Urinary bladder (tissue), 4 donors: ENCODE measurements around the gene HYLS1. TPM values are rescaled to one million over a fixed set of nuclear protein-coding genes. Genes with fewer than 3 reads are reported as not detected.

Source experiments
- DNase-seq: peaks from one replicate; pipeline ENCODE4 v3.0.0-alpha.2; 2015; ENCODE audit errors: extremely low spot score
- H3K27ac ChIP-seq: one replicate; pipeline ENCODE4 v1.5.1; 2013; ENCODE audit warnings: low read depth, mild to moderate bottlenecking, moderate library complexity
- H3K36me3 ChIP-seq: one replicate; pipeline ENCODE4 v1.6.1; 2013; ENCODE audit warnings: mild to moderate bottlenecking, moderate library complexity; ENCODE audit not compliant: insufficient read depth
- H3K4me1 ChIP-seq: one replicate; pipeline ENCODE4 v1.6.1; 2013; ENCODE audit warnings: mild to moderate bottlenecking, moderate library complexity; ENCODE audit not compliant: insufficient read depth
- H3K4me3 ChIP-seq: one replicate; pipeline ENCODE4 v1.5.1; 2013; ENCODE audit warnings: low read depth, low read length
- WGBS: extraction: QIAGEN DNeasy Blood & Tissue Kit; methylation state at CpG from one replicate; pipeline ENCODE4 v1.1.7; 2013; 5-methylcytosine and 5-hydroxymethylcytosine counted together
- polyA plus RNA-seq: library from polyadenylated mRNA; stranded (reverse); fragments of 200-250 nt; gene quantifications from one replicate; pipeline ENCODE4 v1.2.3, GENCODE V29; 2013
- total RNA-seq: library from RNA; depleted of rRNA; stranded (reverse); fragments of >200 nt; gene quantifications from one replicate; pipeline ENCODE4 v1.2.3, GENCODE V29; 2014
- donor health status: healthy with polysubstance abuse.
- donor health status: healthy.

Gene HYLS1
- total and polyA plus RNA-seq, 2 donors: 3.4 to 11.8 TPM

DNA sequence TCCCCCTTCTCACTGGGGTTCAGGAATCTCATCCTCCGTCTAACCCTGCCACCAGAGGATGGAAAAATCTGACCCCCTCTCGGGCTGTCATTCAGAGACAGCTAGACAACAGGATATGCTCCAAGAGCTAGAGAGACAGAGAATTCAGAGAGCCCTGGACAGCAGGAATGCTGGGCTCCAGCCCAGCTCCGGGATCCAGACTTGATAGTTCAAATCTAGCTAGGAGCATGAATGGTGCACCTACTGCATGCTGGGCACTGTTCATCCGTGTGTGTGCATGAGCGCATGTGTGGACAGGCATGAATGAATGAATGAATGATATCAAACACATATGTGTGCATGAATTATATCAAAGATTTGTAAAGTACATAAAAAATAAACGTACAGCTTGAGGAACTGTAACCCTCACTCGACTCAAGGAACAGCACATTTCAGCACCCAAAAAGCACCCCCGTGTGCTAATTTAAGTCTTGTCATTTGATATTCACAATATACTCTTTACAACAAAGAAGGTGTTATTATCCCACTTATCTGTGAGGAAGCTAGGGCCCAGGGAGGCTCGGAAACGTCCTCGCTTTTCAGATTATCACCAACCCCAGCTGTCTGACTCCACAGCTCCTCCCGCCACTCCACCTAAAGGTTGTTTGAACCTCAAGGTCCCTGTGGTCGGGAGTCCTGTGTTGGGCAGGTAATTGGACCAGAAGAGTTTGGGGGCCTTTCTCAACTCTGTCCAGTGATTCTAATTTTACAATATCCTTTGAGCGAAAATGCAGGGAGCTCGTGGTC is 57.7 kb downstream of the HYLS1 start:
- no peak for DNase-seq
- H3K27ac ChIP-seq: no peak overlapping the region
- 75% methylated on average over 15 of the region's 15 CpGs for WGBS

DNA sequence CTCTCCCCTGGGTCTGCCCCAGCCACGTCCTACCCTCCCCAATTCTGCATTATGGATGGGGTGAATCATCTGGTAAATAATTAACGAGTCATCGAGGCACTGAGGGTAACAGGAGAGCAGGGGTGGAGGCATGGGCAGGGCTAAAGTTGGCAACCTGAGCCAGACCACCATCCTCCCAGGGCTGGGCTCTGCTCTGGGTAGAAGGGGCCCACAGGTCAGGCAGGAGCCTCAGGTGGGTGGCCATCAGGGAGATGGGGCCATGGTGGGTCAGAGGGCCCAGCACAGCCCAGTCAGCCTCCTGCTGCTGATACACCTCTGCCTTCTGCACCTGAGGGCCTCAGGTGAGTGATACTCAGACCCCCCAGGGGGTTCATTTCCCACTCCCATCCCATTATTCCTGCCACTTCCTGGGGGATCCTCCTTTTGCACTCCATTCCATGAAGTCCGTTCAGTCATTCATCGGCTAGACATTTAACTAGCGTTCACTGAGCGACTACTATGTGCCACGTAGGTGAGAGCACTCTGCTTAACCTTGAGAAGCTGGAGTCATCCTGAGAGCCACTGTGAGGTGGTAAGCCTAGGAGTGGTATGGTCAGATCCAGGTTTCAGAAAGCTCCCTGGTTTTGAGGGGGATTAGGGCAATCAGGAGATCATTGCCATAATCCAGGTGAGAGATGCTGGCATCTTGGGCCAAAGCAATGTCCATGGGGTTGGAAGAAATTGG is 58.5 kb downstream of the HYLS1 start, which contains the start of gene VSIG10L2:
VSIG10L2 (plus strand) TSS at position 248 of the 724 bp plus-strand sequence; CDS start at position 260, 12 bp downstream.
- H3K4me3 ChIP-seq: no peak within 1 kb of the TSS
- DNase-seq: no peak
- H3K27ac ChIP-seq: no peak within 1 kb of the TSS
- no peaks in the 10 kb centered on the region for H3K36me3 ChIP-seq
- WGBS: 85% methylated on average over 8 of the region's 8 CpGs
- H3K4me1 ChIP-seq: no peaks in the 10 kb centered on the region

More for the DNA sequence above, 57.7 kb downstream of the HYLS1 start:
- no peaks in the 10 kb centered on the region for H3K36me3 ChIP-seq
- no peak overlapping the region for H3K4me3 ChIP-seq
- H3K4me1 ChIP-seq: no peaks in the 10 kb centered on the region

DNA sequence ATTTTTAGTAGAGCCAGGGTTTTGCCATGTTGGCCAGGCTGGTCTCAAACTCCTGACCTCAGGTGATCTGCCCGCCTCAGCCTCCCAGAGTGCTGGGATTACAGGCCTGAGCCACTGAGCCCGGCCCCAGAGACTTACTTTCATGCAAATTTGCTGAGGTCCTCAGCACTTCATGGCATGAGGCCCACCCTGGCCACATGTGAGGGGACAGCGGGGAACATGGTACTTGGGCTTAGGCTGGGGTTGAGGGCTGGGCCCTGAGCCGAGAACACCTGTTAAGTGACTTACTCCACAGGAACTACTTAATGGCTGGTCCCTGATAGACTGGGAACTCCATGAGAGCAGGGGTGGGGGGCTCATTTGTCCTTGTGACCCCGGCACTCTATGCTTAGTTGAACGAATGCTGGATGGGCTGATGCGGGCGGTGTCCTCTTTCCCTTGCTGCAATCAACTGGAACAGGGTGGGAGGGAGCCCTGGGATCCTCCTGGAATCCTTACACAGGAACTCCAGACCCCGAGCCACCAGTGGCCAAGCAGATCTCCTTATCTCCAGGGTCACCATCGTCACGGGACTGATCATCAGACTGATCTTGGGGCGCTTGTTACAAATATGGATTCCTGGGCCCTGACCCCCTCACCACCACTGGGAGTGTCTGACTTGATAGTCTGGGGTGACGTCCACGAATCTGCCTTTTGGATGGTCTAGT is 59.4 kb downstream of the HYLS1 start:
- no peaks in the 10 kb centered on the region for H3K4me1 ChIP-seq
- H3K4me3 ChIP-seq: no peak overlapping the region
- 93% methylated on average over 14 of the region's 14 CpGs for WGBS
- no peak for DNase-seq
- H3K36me3 ChIP-seq: no peaks in the 10 kb centered on the region
- no peak overlapping the region for H3K27ac ChIP-seq

DNA sequence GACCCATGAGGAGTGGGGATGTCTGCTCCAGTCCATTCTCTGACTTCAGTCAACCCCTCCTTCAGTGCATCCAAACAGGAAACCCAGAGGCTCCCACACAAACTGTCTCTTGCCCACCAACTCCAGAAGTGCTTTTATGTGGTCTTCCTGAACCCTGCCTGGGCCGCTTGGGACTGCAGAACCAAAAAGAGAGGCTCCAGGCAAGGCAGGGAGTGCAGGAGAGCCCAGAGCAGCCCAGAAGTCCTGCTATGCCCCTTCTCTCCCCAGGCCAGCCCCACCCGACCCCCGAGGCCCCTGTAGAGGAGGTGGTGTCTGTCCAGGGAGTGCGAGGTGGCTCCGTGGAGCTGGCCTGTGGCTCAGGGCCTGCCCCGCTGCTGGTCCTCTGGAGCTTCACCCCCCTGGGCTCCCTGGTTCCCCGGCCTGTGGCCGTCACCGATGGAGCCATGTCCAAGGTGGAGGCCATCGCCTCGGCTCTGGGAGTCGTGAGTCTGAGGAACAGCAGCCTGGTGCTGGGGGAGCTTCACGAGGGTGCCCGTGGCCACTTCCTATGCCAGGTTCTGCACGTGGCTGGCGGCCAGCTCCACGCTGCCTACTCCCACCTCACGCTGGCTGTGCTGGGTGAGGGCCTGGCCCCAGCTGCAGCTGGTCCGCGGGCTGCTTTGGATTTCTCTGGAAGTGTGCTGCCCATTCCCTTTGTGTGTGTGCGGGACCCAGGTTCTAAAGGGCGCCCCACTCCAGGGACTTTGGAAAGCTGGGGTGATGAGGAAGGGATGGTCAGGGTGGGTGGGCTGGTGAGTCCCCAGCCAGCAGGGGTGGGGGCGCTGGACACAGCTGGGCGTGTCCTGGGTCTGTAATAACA is 60.2 kb downstream of the HYLS1 start:
- Histone ChIP-seq H3K4me3 (no peak overlapping the region), H3K27ac (no peak overlapping the region), H3K4me1 (no peaks in the 10 kb centered on the region), H3K36me3 (no peaks in the 10 kb centered on the region)
- no peak for DNase-seq
- 88% methylated on average over 24 of the region's 24 CpGs for WGBS

DNA sequence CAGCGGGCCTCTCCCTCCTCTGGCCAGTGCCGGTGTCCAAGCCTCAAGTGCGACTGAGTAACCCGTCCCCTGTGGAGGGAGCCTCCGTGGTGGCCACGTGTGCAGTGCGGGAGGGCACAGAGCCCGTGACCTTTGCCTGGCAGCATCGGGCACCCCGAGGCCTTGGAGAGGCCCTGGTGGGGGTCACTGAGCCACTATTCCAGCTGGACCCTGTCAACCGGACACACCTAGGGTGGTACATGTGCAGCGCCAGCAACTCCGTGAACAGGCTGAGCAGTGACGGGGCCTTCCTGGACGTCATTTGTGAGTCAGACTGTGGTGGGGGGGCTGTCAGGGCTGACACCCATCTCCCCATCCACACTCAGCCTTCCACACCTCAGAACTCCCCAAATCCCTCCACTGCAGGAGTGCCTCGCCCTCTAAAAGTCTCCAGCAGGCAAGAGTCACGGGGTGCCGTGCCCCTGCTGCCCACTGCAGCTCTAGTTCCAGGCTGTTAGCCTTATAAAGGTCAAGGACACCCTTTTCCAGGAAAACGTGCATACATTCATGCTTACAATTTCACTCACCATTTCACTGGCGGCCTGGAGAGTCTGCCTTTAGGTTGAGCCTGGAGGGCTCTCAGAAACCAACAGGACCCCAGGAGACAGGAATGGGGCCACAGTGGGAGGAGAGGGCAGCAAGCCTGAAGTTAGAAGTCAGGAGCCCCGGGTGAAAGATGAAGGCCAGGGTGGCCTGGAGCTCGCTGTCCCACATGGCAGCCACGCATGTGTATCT is 61.0 kb downstream of the HYLS1 start:
- no peaks in the 10 kb centered on the region for H3K4me1 ChIP-seq
- H3K27ac ChIP-seq: no peak overlapping the region
- DNase-seq: no peak
- H3K36me3 ChIP-seq: no peaks in the 10 kb centered on the region
- WGBS: 89% methylated on average over 23 of the region's 23 CpGs
- no peak overlapping the region for H3K4me3 ChIP-seq

DNA sequence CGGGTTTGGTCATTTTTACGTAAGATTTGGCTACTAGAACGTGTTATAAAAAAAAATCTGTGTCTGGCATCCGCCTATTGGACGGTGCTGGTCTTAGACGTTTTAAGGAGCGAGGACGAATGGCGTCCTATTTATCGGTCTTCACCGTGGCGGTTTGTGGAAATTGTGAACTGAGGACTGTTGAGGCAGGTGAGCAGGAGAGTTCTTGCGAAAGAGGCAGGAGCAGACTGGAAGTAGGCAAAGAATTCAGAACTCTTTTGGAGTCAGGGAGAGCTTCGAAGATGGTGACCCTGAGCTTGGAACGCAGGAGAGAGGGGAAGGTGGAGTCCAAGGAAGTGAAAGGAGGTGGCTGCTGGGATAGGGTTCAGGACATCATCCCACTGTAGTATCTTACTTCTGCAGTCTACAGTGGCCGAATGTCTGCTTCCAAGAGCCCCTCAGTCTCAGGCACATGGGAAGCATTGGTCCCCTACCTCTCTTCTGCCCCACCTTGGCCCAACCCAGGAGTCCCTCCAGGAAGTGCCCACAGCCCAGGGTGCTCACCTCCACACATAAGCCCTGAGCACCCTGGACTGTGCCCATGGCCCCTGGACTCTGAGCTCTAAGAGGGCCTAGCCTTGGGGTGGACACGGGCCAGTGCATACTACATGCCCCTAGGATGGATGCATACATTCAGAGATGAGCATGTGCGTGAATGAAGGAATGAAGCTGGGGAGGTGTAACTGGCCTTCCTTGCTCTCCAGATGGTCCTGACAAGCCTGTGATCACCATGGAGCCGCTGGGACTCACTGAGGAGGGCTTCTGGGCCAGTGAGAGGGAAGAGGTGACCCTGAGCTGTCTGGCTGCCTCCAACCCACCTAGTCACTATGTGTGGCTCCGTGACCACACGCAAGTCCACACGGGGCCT is 62.1 kb downstream of the HYLS1 start:
- H3K27ac ChIP-seq: no peak overlapping the region
- WGBS: 95% methylated on average over 22 of the region's 22 CpGs
- H3K36me3 ChIP-seq: no peaks in the 10 kb centered on the region
- H3K4me3 ChIP-seq: no peak overlapping the region
- DNase-seq: no peak
- H3K4me1 ChIP-seq: no peaks in the 10 kb centered on the region

DNA sequence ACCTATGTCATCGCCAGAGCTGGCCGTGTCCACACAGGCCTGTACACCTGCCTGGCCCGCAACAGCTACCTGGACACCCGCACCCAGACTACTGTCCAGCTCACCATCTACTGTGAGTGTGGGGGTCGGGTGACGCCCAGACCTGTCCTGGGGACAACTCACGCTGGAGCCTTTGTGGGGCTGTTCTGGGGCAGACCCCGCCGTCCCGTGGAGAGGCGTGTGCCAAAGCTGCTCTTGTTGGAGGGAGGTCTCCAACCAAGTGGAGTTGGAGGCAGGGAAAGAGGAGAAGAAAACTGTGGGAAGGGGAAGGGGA is 62.7 kb downstream of the HYLS1 start:
- Histone ChIP-seq H3K27ac (no peak overlapping the region), H3K4me3 (no peak overlapping the region), H3K36me3 (no peaks in the 10 kb centered on the region), H3K4me1 (no peaks in the 10 kb centered on the region)
- WGBS: 95% methylated on average over 11 of the region's 11 CpGs
- DNase-seq: no peak

Other genes with a start within 250 kb of the HYLS1 start
- gene ACRV1, start 206.8 kb upstream of the HYLS1 start, total RNA-seq: not detected
- gene ACRV1, start 206.8 kb upstream of the HYLS1 start, polyA plus RNA-seq: 0.08 TPM
- not detected for gene PATE1, start 141.4 kb upstream of the HYLS1 start, total RNA-seq
- gene PATE1, start 141.4 kb upstream of the HYLS1 start, polyA plus RNA-seq: not detected
- 0.53 TPM for gene PATE2, start 108.8 kb upstream of the HYLS1 start, total RNA-seq
- gene PATE2, start 108.8 kb upstream of the HYLS1 start, polyA plus RNA-seq: not detected
- not detected for gene PATE3, start 99.5 kb upstream of the HYLS1 start, total RNA-seq
- not detected for gene PATE3, start 99.5 kb upstream of the HYLS1 start, polyA plus RNA-seq
- gene PATE4, start 54.4 kb upstream of the HYLS1 start, total RNA-seq: not detected
- gene PATE4, start 54.4 kb upstream of the HYLS1 start, polyA plus RNA-seq: not detected
- gene PUS3, start 15.5 kb downstream of the HYLS1 start, total RNA-seq: 10.4 TPM
- gene PUS3, start 15.5 kb downstream of the HYLS1 start, polyA plus RNA-seq: 10.2 TPM
- gene DDX25, start 16.8 kb downstream of the HYLS1 start, total RNA-seq: 0.32 TPM
- gene DDX25, start 16.8 kb downstream of the HYLS1 start, polyA plus RNA-seq: 0.19 TPM
- gene VSIG10L2, start 58.4 kb downstream of the HYLS1 start, total RNA-seq: 0.48 TPM
- 0.08 TPM for gene VSIG10L2, start 58.4 kb downstream of the HYLS1 start, polyA plus RNA-seq
- 47.4 TPM for gene CDON, start 175.2 kb downstream of the HYLS1 start, total RNA-seq
- gene CDON, start 175.2 kb downstream of the HYLS1 start, polyA plus RNA-seq: 8.4 TPM